ENCODE results near the gene N4BP2L2. TPM values are rescaled to one million over a fixed set of nuclear protein-coding genes. Genes with fewer than 3 reads are reported as not detected.

N4BP2L2 gene
- total RNA-seq, 1 donor from 2014 or later = 76.6 TPM

GRCh38 chr13:32473650-32474049 is 64.9 kb downstream of the N4BP2L2 start:
- no peak overlapping the region for H3K4me3 ChIP-seq (ENCODE audit: low read depth, low read length)
- no peaks in the 10 kb centered on the region for H3K27me3 ChIP-seq (ENCODE audit: control insufficient read depth, insufficient read depth, low read length)
- no peak for FAIRE-seq
- TF ChIP-seq, protein P1, sequence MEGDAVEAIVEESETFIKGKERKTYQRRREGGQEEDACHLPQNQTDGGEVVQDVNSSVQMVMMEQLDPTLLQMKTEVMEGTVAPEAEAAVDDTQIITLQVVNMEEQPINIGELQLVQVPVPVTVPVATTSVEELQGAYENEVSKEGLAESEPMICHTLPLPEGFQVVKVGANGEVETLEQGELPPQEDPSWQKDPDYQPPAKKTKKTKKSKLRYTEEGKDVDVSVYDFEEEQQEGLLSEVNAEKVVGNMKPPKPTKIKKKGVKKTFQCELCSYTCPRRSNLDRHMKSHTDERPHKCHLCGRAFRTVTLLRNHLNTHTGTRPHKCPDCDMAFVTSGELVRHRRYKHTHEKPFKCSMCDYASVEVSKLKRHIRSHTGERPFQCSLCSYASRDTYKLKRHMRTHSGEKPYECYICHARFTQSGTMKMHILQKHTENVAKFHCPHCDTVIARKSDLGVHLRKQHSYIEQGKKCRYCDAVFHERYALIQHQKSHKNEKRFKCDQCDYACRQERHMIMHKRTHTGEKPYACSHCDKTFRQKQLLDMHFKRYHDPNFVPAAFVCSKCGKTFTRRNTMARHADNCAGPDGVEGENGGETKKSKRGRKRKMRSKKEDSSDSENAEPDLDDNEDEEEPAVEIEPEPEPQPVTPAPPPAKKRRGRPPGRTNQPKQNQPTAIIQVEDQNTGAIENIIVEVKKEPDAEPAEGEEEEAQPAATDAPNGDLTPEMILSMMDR (IDR thresholded peaks at IDR 0.05; ENCODE audit: insufficient read depth, low read length, severe bottlenecking) = no peak
- H3K36me3 ChIP-seq (ENCODE audit: control insufficient read depth, insufficient read depth, low read length) = no peaks in the 10 kb centered on the region
- no peak for DNase-seq (ENCODE audit: low read depth)

DNA sequence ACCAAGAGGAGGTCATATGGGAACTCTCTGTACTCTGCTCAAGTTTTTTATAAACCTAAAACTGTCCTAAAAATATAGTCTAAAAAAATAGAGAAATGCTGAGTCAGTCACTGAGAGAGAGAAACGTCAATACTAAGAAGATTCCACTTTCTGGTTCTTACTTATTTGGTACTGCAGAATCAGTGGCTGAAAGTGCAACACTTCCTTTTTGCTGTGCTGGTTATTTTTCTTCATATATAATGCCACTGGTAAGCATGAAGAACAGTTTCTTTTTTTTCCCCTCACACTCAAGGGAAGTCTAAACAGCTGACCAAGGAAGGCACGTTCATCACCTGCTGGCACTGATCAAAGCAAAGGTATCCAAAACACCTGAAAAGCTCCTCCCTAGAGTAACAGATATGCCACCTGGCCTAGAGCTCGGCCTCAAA is 66.4 kb downstream of the N4BP2L2 start:
- H3K36me3 ChIP-seq (ENCODE audit: control insufficient read depth, insufficient read depth, low read length) = no peaks in the 10 kb centered on the region
- FAIRE-seq (no peak), DNase-seq (ENCODE audit: low read depth) (no peak)
- TF ChIP-seq, protein P1 (IDR thresholded peaks at IDR 0.05; ENCODE audit: insufficient read depth, low read length, severe bottlenecking) = no peak
- no peak overlapping the region for H3K4me3 ChIP-seq (ENCODE audit: low read depth, low read length)
- H3K27me3 ChIP-seq (ENCODE audit: control insufficient read depth, insufficient read depth, low read length) = no peaks in the 10 kb centered on the region

DNA sequence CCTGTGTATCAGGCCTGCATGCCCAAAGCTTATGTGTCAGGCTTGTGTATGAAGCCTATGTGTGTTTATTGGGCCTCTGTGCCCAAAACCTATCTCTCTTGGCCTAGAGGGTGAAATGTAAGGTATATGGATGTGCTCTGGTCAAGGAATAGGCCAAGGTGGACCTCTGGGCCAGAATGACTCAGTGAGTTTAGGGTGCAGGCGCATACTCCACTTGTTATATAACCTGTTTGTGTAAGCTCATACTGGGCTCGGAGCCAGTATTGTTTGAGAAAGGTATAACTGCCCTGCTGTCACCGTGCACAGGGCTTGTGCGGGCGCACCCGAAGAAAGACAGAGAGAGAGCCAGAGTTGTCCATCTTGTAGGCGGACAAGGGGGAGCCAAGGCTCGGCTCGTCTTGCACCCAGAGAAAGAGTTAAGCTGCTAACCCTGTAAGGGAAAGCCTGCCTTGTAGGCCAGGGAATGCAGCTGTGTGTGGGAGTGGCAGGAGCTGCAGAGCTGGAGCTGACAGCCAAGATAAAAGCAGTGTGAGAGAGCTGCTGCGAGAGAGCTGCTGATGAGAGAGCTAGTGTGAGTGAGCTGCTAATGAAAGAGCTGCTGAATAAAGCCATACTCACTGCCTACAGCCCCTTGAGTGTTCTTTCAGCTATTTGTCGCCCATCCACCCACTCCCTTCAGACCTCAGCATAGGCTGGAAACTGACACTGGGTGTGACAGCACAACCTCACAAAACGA is 67.2 kb downstream of the N4BP2L2 start:
- Histone ChIP-seq H3K4me3 (ENCODE audit: low read depth, low read length) (no peak overlapping the region), H3K36me3 (ENCODE audit: control insufficient read depth, insufficient read depth, low read length) (no peaks in the 10 kb centered on the region), H3K27me3 (ENCODE audit: control insufficient read depth, insufficient read depth, low read length) (no peaks in the 10 kb centered on the region)
- DNase-seq (ENCODE audit: low read depth) (no peak), FAIRE-seq (no peak)
- TF ChIP-seq, protein P1 (IDR thresholded peaks at IDR 0.05; ENCODE audit: insufficient read depth, low read length, severe bottlenecking) = no peak

DNA sequence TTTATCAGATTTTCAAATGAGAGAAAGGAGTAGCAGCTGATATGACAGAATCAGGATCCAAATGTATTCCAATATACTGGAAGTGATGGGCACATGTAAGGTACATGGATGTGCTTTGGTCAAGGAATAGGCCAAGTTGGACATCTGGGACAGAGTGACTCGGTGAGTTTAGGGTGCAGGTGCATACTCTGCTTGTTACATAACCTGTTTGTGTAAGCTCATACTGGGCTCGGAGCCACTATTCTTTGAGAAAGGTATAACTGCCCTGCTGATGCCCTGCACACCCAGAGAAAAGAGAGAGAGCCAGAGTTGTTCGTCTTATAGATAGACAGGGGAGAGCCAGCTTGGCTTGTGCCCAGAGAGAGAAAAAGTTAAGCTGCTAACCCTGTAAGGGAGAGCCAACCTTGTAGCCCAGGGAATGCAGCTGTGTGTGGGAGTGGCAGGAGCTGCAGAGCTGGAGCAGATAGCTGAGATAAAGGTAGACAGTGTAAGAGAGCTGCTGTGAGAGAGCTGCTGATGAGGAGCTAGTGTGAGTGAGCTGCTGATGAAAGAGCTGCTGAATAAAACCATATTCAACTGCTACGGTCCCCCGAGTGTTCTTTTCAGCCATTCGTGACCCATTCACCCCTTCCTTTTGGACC is 70.0 kb downstream of the N4BP2L2 start:
- FAIRE-seq (no peak), DNase-seq (ENCODE audit: low read depth) (no peak)
- Histone ChIP-seq H3K4me3 (ENCODE audit: low read depth, low read length) (no peak overlapping the region), H3K36me3 (ENCODE audit: control insufficient read depth, insufficient read depth, low read length) (no peaks in the 10 kb centered on the region), H3K27me3 (ENCODE audit: control insufficient read depth, insufficient read depth, low read length) (no peaks in the 10 kb centered on the region)
- TF ChIP-seq, protein P1 (IDR thresholded peaks at IDR 0.05; ENCODE audit: insufficient read depth, low read length, severe bottlenecking) = no peak

GRCh38 chr13:32456591-32456990 is 82.0 kb downstream of the N4BP2L2 start:
- no peaks in the 10 kb centered on the region for H3K27me3 ChIP-seq (ENCODE audit: control insufficient read depth, insufficient read depth, low read length)
- FAIRE-seq (no peak), DNase-seq (ENCODE audit: low read depth) (no peak)
- TF ChIP-seq, protein P1 (IDR thresholded peaks at IDR 0.05; ENCODE audit: insufficient read depth, low read length, severe bottlenecking) = no peak
- no peak overlapping the region for H3K4me3 ChIP-seq (ENCODE audit: low read depth, low read length)
- H3K36me3 ChIP-seq (ENCODE audit: control insufficient read depth, insufficient read depth, low read length) = no peaks in the 10 kb centered on the region

Data from bronchial epithelial cell (primary cell).